GM19324 (cell line): ENCODE data around the gene TMEM269.

Experiments used
- ATAC-seq: cut with Tn5 transposase; IDR thresholded peaks from one replicate; pipeline ENCODE4 v1.9.1; 2021; ENCODE audit warnings: mild to moderate bottlenecking, moderate library complexity; ENCODE audit not compliant: unreplicated experiment, low FRiP score

The TMEM269 gene

DNA sequence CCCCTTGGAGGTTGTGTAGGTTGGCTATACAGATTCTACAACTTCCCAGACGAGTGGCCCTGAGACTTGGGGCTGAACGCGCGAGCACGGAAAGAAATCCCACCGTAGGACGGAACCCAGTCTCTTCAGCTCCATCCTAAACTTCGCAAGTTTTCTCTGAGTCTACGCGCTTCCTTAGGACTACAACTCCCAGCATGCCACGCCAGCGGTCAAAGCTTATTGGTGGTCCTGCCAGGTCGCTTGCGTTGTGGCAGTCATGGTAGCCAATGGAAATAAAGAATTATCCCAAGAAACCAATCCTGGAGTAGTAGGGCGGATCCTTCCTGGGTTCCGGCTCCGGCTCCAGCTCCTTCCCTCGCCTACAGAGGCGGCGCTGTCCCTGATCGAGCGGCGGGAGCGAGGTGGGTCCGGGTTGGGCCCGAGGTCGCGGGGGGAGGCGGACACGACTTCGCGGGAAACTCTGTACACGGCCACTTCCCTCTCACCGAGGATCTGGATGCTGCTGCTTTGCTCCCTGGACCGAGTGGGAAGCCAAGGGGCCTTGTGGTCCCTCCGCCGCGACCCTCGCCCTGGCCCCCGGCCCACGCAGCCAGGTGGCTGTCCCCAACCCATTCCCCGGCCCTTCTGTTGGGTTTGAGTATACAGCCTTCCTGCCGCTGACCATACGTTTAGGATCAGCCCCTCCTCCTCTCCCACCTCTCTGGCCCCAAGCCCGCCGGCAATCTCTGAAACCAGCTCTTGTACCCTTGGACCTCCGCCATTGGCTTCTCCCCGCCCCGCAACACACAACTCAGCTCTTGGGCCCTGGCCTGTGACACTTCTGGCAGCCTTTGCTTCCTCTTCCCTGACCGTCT is 61.7 kb downstream of the TMEM269 start, which contains the start of gene ZNF691:
ZNF691 (plus strand) TSS at position 357 of the 854 bp plus-strand sequence. CDS start 3,046 bp downstream, outside the sequence.
- ATAC-seq: peak; percentile 82

DNA sequence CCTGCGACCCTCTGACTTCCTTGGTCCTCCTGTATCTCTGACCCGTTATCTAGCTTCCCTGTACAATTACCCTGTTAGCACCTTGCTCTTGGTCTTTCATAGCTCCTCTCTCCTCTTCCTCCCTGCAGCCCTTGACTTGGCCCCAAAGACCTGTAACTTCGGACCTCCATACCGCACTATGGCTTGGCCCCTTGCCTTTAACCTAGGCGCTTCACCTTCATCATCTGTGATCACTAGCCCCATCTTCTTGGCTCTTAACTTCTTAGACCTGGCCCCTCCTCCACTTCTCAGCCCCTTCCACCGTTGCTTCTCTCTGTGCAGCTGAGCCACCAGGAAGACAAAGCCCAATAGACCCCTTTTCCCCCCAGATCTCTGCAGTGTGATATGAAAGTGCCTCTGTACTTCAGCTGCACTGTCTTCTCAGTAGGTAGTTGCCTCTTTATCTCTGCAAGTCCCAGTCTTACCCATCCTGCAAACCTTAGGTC is 62.4 kb downstream of the TMEM269 start:
- ATAC-seq: no peak

DNA sequence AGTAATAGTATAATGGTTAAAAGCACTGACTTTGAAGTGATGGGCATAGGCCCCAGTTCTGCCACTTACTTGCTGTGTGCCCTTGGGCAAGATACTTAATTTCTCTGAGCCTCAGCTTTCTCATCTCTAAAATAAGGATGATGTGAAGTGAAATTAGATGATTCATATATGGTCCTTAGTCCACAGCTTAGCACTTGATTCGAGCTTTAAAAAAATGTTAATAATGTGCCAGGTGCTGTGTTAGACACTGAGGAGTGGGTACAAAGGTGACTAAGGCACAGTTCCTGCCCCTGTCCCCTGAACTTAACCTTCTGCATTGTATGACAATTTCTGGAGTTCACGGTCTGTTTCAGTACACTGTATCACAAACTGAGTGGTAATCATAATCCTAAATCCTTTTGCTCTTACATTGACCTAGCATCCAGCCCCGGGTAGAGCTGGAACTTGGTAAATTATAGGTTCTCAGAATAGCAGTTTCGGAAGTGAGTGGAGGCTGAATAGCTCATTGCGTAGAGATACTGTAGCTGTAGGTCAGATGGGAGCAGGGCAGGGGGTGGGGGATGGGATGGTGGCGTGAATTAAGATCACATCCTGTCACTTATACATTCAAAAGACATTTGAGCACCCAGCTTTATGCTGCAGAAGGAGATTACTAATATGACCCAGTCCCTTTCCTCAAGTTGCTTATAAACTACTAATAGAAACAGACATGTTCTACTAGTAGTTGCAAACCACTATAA is 63.1 kb downstream of the TMEM269 start:
- no peak for ATAC-seq

DNA sequence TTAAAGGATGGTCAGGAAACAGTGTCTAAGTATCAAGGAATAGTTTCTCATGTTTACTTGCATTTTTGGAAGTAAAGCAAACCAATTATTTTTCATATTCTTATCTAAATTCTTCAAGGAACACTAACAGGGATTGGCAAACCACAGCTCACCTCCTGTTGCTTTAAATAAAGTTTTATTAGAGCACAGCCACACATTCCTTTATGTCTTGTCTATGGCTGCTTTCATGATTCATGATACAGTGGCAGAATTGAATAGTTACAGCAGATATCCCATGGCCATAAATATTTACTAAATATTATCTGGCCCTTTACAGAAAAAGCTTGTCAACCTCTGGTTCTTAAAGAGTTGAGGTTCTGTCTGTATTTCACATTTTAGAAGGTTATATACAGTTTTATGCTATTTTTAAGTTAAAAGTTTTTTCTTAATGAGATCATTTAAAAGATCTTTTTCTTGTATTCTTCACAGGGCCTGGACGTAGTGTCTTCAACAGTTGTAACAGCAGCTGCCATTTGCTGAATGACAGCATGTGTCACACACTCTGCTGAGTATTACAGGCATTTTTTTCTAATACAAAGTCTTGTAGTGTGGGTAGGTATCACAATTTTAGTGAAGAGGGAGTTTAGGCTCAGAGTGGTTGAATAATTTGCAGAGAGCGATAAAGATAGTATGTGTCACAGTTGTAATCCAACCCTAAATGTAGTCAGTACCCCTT is 64.2 kb downstream of the TMEM269 start:
- no peak for ATAC-seq

DNA sequence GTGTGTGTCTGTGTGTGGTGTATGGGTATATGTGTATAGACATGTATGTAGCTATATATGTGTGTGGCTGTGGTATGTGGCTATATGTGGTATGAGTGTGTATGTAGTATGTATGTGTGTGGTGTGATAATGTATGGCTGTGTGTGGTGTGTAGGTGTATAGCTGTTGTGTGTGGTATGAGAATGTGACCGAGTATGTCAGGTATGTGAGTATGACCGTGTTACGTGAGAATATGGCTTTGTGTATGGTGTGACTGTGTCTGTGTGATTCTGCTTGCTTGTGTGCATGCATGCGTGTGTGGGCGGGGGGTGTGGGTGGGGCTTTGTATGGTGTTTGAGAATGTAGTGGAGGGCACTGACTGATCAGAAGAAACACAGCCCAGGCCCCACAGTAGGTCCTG is 65.2 kb downstream of the TMEM269 start:
- no peak for ATAC-seq
